NOMO-1 (cell line): ENCODE measurements around the gene TCP1.
A peak's percentile ranks its signal among the peaks of the same experiment; 100 is the strongest.
"Not testable (repeated sequence)": the region's sequence is repeated elsewhere in the genome, so short reads cannot be mapped to it uniquely, and the experiment has no call there.

Source experiments
- DNase-seq, 2 experiments: peaks; one replicate each; lab custom pipeline; 2025; ENCODE audit not compliant: unreplicated experiment in 2 of 2; lab: John Stamatoyannopoulos, UW

TCP1 gene

GRCh38 chr6:159817951-159818739 lies 28.7 kb upstream of the TCP1 start:
- no peak for DNase-seq

GRCh38 chr6:159816775-159817174 lies 27.4 kb upstream of the TCP1 start:
- DNase-seq, result not testable (repeated sequence)

GRCh38 chr6:159815410-159815809 lies 26.0 kb upstream of the TCP1 start:
- DNase-seq, result no peak

- DNase-seq, result no peak
Measured at GRCh38 chr6:159813781-159814180, 24.4 kb upstream of the TCP1 start.

GRCh38 chr6:159809149-159809548 lies 19.7 kb upstream of the TCP1 start:
- DNase-seq, result no peak

GRCh38 chr6:159808647-159809046 lies 19.2 kb upstream of the TCP1 start:
- no peak for DNase-seq

- DNase-seq, result no peak
Measured at GRCh38 chr6:159807150-159807858, 17.9 kb upstream of the TCP1 start.

- peak; percentile 65 to 67 for DNase-seq
Measured at GRCh38 chr6:159806021-159806458, 16.6 kb upstream of the TCP1 start.

GRCh38 chr6:159805440-159806020 lies 16.1 kb upstream of the TCP1 start:
- peak in 1 of 2 experiments; percentile 53 for DNase-seq

GRCh38 chr6:159804504-159804903 lies 15.1 kb upstream of the TCP1 start:
- DNase-seq, result no peak

- peak; percentile 17 to 74 for DNase-seq
Measured at GRCh38 chr6:159801935-159802334, 12.5 kb upstream of the TCP1 start.

- DNase-seq, result no peak
Measured at GRCh38 chr6:159800141-159800865, 10.9 kb upstream of the TCP1 start, which contains the start of gene PNLDC1. Gene PNLDC1 (plus strand): TSS chr6:159800276. CDS start chr6:159800308, 32 bp downstream.

- DNase-seq, result no peak
Measured at GRCh38 chr6:159797554-159797953, 8.2 kb upstream of the TCP1 start.

GRCh38 chr6:159794976-159795375 lies 5.6 kb upstream of the TCP1 start:
- DNase-seq, result not testable (repeated sequence)

GRCh38 chr6:159790956-159791598 lies 1.7 kb upstream of the TCP1 start:
- DNase-seq, result peak; percentile 56 to 66

- DNase-seq, result peak; percentile 97 to 99
Measured at GRCh38 chr6:159790149-159790955, 950 bp upstream of the TCP1 start, which contains the start of gene MRPL18. Gene MRPL18 (plus strand): TSS chr6:159790467. CDS start chr6:159790588, 121 bp downstream.

- DNase-seq, result peak in 1 of 2 experiments; percentile 27
Measured at GRCh38 chr6:159788753-159789376, 537 bp downstream of the TCP1 start.

GRCh38 chr6:159788276-159788675 lies 1.1 kb downstream of the TCP1 start:
- no peak for DNase-seq

GRCh38 chr6:159778542-159779103 lies 10.8 kb downstream of the TCP1 start:
- DNase-seq, result no peak
